ENCODE data around the gene RAD21L1.

RAD21L1 gene

GRCh38 chr20:1294497-1294896 is 68.7 kb downstream of the RAD21L1 start:
- Histone ChIP-seq H2BK120ac (ENCODE audit: low read depth, low read length) (no peak overlapping the region), H2BK12ac (ENCODE audit: low read length) (no peak overlapping the region), H3K9me3 (replicated peaks in 1 of 2; ENCODE audit: control insufficient read depth in 2 of 2, insufficient read depth in 1 of 2, low read depth in 1 of 2, low read length in 2 of 2) (no peaks in the 10 kb centered on the region), H3K9ac (ENCODE audit: low read depth, low read length, poor library complexity) (peak overlapping the region; percentile 17), H3K36me3 (replicated peaks in 1 of 2; ENCODE audit: control insufficient read depth in 2 of 2, insufficient read depth in 2 of 2, low read length in 2 of 2) (no peaks in the 10 kb centered on the region), H2BK15ac (ENCODE audit: low read length) (no peak overlapping the region), H3K4ac (ENCODE audit: low read length) (no peak overlapping the region), H3K18ac (ENCODE audit: low read length) (peak overlapping the region; percentile 5), H3K27ac (replicated peaks; ENCODE audit: low read length) (no peak overlapping the region), H3K27me3 (ENCODE audit: control insufficient read depth in 3 of 3, insufficient read depth in 3 of 3, low read depth in 1 of 3, low read length in 3 of 3) (peaks cover 0 to 50% (median 0%) of the 10 kb centered on the region in 3 experiments), H4K91ac (ENCODE audit: low read depth, low read length, poor library complexity) (no peak overlapping the region), H3K14ac (ENCODE audit: low read length) (no peak overlapping the region), H3K4me2 (ENCODE audit: insufficient read depth, low read length, poor library complexity, severe bottlenecking) (no peak overlapping the region), H2AFZ (ENCODE audit: low read length) (no peak overlapping the region), H3K79me1 (ENCODE audit: low read depth, low read length) (no peaks in the 10 kb centered on the region), H3K23ac (ENCODE audit: low read depth, low read length, poor library complexity) (peak overlapping the region; percentile 40), H2BK5ac (ENCODE audit: low read length) (no peak overlapping the region), H3K4me3 (ENCODE audit: low read length in 2 of 2) (no peak overlapping the region), H4K8ac (ENCODE audit: low read depth, low read length) (no peak overlapping the region), H3K4me1 (ENCODE audit: control insufficient read depth in 2 of 2, insufficient read depth in 1 of 2, low read depth in 1 of 2, low read length in 2 of 2) (no peaks in the 10 kb centered on the region), H2AK5ac (ENCODE audit: low read depth, low read length) (peak overlapping the region; percentile 13)
- no CpG with 5 or more reads among the region's 8 CpGs for WGBS, 2 donors (ENCODE audit: extremely low coverage in 2 of 2, insufficient read length in 2 of 2, insufficient replicate concordance in 1 of 2)
- DNase-seq (ENCODE audit: low spot score), result no peak

DNA sequence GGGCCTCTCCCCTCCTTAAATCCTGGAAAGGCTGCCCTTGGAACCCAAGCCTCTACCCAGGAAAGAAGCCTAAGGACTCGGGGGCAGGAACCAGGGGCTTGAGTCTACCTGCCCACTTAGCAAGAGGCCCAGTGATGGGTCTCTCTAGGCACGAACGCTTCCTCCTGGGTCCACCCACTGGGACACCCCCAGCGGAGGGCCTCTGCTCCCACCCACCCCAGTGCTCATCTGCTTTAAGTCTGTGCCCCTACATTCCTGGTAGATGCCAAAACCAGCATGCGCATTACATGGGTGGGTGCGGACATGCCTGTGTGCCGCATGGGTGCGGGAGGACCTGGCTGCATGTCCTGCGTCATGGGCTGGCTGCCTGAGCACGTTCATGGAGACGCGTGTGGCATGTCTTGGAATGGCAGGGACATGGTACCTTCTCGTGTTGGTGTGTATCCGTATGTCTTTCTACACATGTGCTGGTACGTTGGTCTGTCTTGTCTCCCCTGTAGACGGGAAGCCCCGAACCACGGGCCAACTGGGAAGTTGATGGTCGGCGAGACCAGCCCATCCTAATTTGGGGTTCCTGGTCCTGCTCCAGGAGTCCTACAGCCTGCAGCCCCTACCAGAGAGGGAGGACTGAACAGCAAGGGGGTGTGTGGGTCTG is 69.6 kb downstream of the RAD21L1 start:
- peak overlapping the region; percentile 20 for H3K18ac ChIP-seq (ENCODE audit: low read length)
- no peak overlapping the region for H2BK5ac ChIP-seq (ENCODE audit: low read length)
- DNase-seq (ENCODE audit: low spot score), result no peak
- no peak overlapping the region for H2BK12ac ChIP-seq (ENCODE audit: low read length)
- H2BK120ac ChIP-seq (ENCODE audit: low read depth, low read length), result no peak overlapping the region
- no peak overlapping the region for H3K4me2 ChIP-seq (ENCODE audit: insufficient read depth, low read length, poor library complexity, severe bottlenecking)
- no peak overlapping the region for H3K23ac ChIP-seq (ENCODE audit: low read depth, low read length, poor library complexity)
- H3K27me3 ChIP-seq (ENCODE audit: control insufficient read depth in 3 of 3, insufficient read depth in 3 of 3, low read depth in 1 of 3, low read length in 3 of 3), result peaks cover 0 to 50% (median 0%) of the 10 kb centered on the region in 3 experiments
- H3K4me1 ChIP-seq (ENCODE audit: control insufficient read depth in 2 of 2, insufficient read depth in 1 of 2, low read depth in 1 of 2, low read length in 2 of 2), result no peaks in the 10 kb centered on the region
- no peak overlapping the region for H3K14ac ChIP-seq (ENCODE audit: low read length)
- peak overlapping the region; percentile 80 for H3K9ac ChIP-seq (ENCODE audit: low read depth, low read length, poor library complexity)
- no peak overlapping the region for H4K91ac ChIP-seq (ENCODE audit: low read depth, low read length, poor library complexity)
- no peak overlapping the region for H2BK15ac ChIP-seq (ENCODE audit: low read length)
- H4K8ac ChIP-seq (ENCODE audit: low read depth, low read length), result no peak overlapping the region
- peak overlapping the region; percentile 50 for H2AK5ac ChIP-seq (ENCODE audit: low read depth, low read length)
- H2AFZ ChIP-seq (ENCODE audit: low read length), result no peak overlapping the region
- H3K79me1 ChIP-seq (ENCODE audit: low read depth, low read length), result no peaks in the 10 kb centered on the region
- H3K9me3 ChIP-seq (replicated peaks in 1 of 2; ENCODE audit: control insufficient read depth in 2 of 2, insufficient read depth in 1 of 2, low read depth in 1 of 2, low read length in 2 of 2), result no peaks in the 10 kb centered on the region
- no CpG with 5 or more reads among the region's 20 CpGs for WGBS, 2 donors (ENCODE audit: extremely low coverage in 2 of 2, insufficient read length in 2 of 2, insufficient replicate concordance in 1 of 2)
- no peak overlapping the region for H3K4ac ChIP-seq (ENCODE audit: low read length)
- H3K4me3 ChIP-seq (ENCODE audit: low read length in 2 of 2), result no peak overlapping the region
- no peaks in the 10 kb centered on the region for H3K36me3 ChIP-seq (replicated peaks in 1 of 2; ENCODE audit: control insufficient read depth in 2 of 2, insufficient read depth in 2 of 2, low read length in 2 of 2)
- no peak overlapping the region for H3K27ac ChIP-seq (replicated peaks; ENCODE audit: low read length)

DNA sequence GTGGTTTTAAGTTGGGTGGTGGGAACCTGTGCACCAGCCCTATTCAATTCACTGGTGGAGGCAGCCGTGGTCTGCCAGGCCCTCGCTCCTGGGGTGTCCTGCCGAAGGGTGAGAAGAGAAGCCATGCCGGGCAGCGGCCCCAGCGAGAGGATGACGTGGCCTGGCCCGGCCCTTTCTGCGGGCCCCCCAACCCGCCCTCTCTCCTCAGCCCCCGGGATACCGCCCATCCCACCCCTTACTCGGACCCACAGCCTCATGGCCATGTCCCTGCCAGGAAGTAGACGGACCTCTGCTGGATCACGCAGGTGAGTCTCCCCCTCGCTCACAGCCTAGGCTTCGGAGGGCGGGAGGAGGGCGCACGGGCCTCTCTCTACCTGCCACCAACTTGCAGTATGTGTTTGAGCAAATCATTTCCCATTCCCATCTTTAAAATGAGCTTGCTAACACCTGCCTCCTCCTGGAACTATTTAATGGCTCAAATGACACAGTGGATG is 70.3 kb downstream of the RAD21L1 start:
- Histone ChIP-seq H4K8ac (ENCODE audit: low read depth, low read length) (no peak overlapping the region), H3K36me3 (replicated peaks in 1 of 2; ENCODE audit: control insufficient read depth in 2 of 2, insufficient read depth in 2 of 2, low read length in 2 of 2) (no peaks in the 10 kb centered on the region), H2BK5ac (ENCODE audit: low read length) (no peak overlapping the region), H4K91ac (ENCODE audit: low read depth, low read length, poor library complexity) (no peak overlapping the region), H3K9me3 (replicated peaks in 1 of 2; ENCODE audit: control insufficient read depth in 2 of 2, insufficient read depth in 1 of 2, low read depth in 1 of 2, low read length in 2 of 2) (no peaks in the 10 kb centered on the region), H3K79me1 (ENCODE audit: low read depth, low read length) (no peaks in the 10 kb centered on the region), H3K23ac (ENCODE audit: low read depth, low read length, poor library complexity) (no peak overlapping the region), H3K18ac (ENCODE audit: low read length) (no peak overlapping the region), H3K27ac (replicated peaks; ENCODE audit: low read length) (no peak overlapping the region), H2AK5ac (ENCODE audit: low read depth, low read length) (no peak overlapping the region), H3K4me3 (ENCODE audit: low read length in 2 of 2) (no peak overlapping the region), H2AFZ (ENCODE audit: low read length) (no peak overlapping the region), H3K4me1 (ENCODE audit: control insufficient read depth in 2 of 2, insufficient read depth in 1 of 2, low read depth in 1 of 2, low read length in 2 of 2) (peaks cover 0 to 5% of the 10 kb centered on the region in 2 donors), H2BK15ac (ENCODE audit: low read length) (no peak overlapping the region), H3K9ac (ENCODE audit: low read depth, low read length, poor library complexity) (no peak overlapping the region), H3K27me3 (ENCODE audit: control insufficient read depth in 3 of 3, insufficient read depth in 3 of 3, low read depth in 1 of 3, low read length in 3 of 3) (peaks cover 0 to 46% (median 0%) of the 10 kb centered on the region in 3 experiments), H2BK120ac (ENCODE audit: low read depth, low read length) (no peak overlapping the region), H3K4me2 (ENCODE audit: insufficient read depth, low read length, poor library complexity, severe bottlenecking) (no peak overlapping the region), H3K4ac (ENCODE audit: low read length) (no peak overlapping the region), H3K14ac (ENCODE audit: low read length) (no peak overlapping the region), H2BK12ac (ENCODE audit: low read length) (no peak overlapping the region)
- no CpG with 5 or more reads among the region's 20 CpGs for WGBS, 2 donors (ENCODE audit: extremely low coverage in 2 of 2, insufficient read length in 2 of 2, insufficient replicate concordance in 1 of 2)
- DNase-seq (ENCODE audit: low spot score), result no peak

DNA sequence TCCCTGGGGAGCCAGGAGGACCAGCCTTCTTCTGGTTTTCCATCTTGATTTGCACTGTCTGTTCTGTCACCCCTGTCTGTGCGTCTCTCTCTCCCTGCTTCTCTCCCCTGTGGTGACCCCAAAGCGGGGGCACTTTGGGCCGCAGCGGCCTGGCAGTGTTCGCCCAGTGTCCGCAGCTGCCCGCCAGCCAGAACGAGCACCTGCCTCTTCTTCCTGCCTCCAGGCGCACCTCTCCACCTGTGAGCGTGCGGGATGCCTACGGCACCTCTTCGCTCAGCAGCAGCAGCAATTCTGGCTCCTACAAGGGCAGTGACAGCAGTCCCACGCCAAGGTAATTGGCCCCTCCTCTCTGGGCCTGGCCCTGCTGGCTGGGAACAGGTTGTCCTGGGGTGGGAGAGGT is 71.1 kb downstream of the RAD21L1 start:
- H3K4me3 ChIP-seq (ENCODE audit: low read length in 2 of 2), result no peak overlapping the region
- no peak overlapping the region for H3K18ac ChIP-seq (ENCODE audit: low read length)
- no peak overlapping the region for H4K8ac ChIP-seq (ENCODE audit: low read depth, low read length)
- H4K91ac ChIP-seq (ENCODE audit: low read depth, low read length, poor library complexity), result no peak overlapping the region
- H2BK120ac ChIP-seq (ENCODE audit: low read depth, low read length), result peak overlapping the region; percentile 6
- no peak overlapping the region for H3K14ac ChIP-seq (ENCODE audit: low read length)
- no peak overlapping the region for H3K27ac ChIP-seq (replicated peaks; ENCODE audit: low read length)
- no peak overlapping the region for H2AFZ ChIP-seq (ENCODE audit: low read length)
- no peaks in the 10 kb centered on the region for H3K36me3 ChIP-seq (replicated peaks in 1 of 2; ENCODE audit: control insufficient read depth in 2 of 2, insufficient read depth in 2 of 2, low read length in 2 of 2)
- H3K9me3 ChIP-seq (replicated peaks in 1 of 2; ENCODE audit: control insufficient read depth in 2 of 2, insufficient read depth in 1 of 2, low read depth in 1 of 2, low read length in 2 of 2), result no peaks in the 10 kb centered on the region
- H2BK5ac ChIP-seq (ENCODE audit: low read length), result no peak overlapping the region
- peaks cover 0 to 6% of the 10 kb centered on the region in 2 donors for H3K4me1 ChIP-seq (ENCODE audit: control insufficient read depth in 2 of 2, insufficient read depth in 1 of 2, low read depth in 1 of 2, low read length in 2 of 2)
- no peak for DNase-seq (ENCODE audit: low spot score)
- H2BK15ac ChIP-seq (ENCODE audit: low read length), result no peak overlapping the region
- H3K23ac ChIP-seq (ENCODE audit: low read depth, low read length, poor library complexity), result no peak overlapping the region
- H3K79me1 ChIP-seq (ENCODE audit: low read depth, low read length), result no peaks in the 10 kb centered on the region
- no peak overlapping the region for H3K4me2 ChIP-seq (ENCODE audit: insufficient read depth, low read length, poor library complexity, severe bottlenecking)
- H2AK5ac ChIP-seq (ENCODE audit: low read depth, low read length), result no peak overlapping the region
- no peak overlapping the region for H3K4ac ChIP-seq (ENCODE audit: low read length)
- no peak overlapping the region for H2BK12ac ChIP-seq (ENCODE audit: low read length)
- no CpG with 5 or more reads among the region's 14 CpGs for WGBS, 2 donors (ENCODE audit: extremely low coverage in 2 of 2, insufficient read length in 2 of 2, insufficient replicate concordance in 1 of 2)
- H3K27me3 ChIP-seq (ENCODE audit: control insufficient read depth in 3 of 3, insufficient read depth in 3 of 3, low read depth in 1 of 3, low read length in 3 of 3), result peaks cover 0 to 41% (median 0%) of the 10 kb centered on the region in 3 experiments
- H3K9ac ChIP-seq (ENCODE audit: low read depth, low read length, poor library complexity), result no peak overlapping the region

Data from neuronal stem cell (in vitro differentiated cells).